Spinal cord (tissue), 10 donors: ENCODE data around the gene SULT1A4. TPM values are rescaled to one million over a fixed set of nuclear protein-coding genes. Genes with fewer than 3 reads are reported as not detected.
"Not testable (repeated sequence)": the region's sequence is repeated elsewhere in the genome, so short reads cannot be mapped to it uniquely, and the experiment has no call there.

Experiments
- DNase-seq, 6 donors: peaks; one replicate each; pipeline versions ENCODE4 v3.0.0 to v3.0.0-alpha.2; 2013 to 2015; ENCODE audit warnings: low spot score in 6 of 6, low read depth in 4 of 6
- H3K27ac ChIP-seq: one replicate; pipeline ENCODE4 v1.5.1; 2013; ENCODE audit warnings: low read depth, low read length, control low read depth
- H3K27me3 ChIP-seq: one replicate; pipeline ENCODE4 v1.6.1; 2013; ENCODE audit warnings: low read length; ENCODE audit not compliant: control insufficient read depth, insufficient read depth
- H3K36me3 ChIP-seq: one replicate; pipeline ENCODE4 v1.6.1; 2013; ENCODE audit warnings: low read length; ENCODE audit not compliant: control insufficient read depth, insufficient read depth
- H3K4me1 ChIP-seq: one replicate; pipeline ENCODE4 v1.6.1; 2013; ENCODE audit warnings: low read length; ENCODE audit not compliant: control insufficient read depth, insufficient read depth
- H3K4me3 ChIP-seq: one replicate; pipeline ENCODE4 v1.5.1; 2013; ENCODE audit warnings: low read depth, low read length, control low read depth
- H3K9me3 ChIP-seq: one replicate; pipeline ENCODE4 v1.6.1; 2013; ENCODE audit warnings: low read length; ENCODE audit not compliant: control insufficient read depth, insufficient read depth
- WGBS: methylation state at CpG from one replicate; pipeline ENCODE4 v1.1.5; 2013; ENCODE audit warnings: missing lambda C conversion rate; ENCODE audit not compliant: insufficient coverage; 5-methylcytosine and 5-hydroxymethylcytosine counted together
- polyA plus RNA-seq, 2 donors: library from polyadenylated mRNA; unstranded; fragments of 120-200 nt; gene quantifications; one replicate each; pipeline ENCODE4 v1.2.1, GENCODE V29; 2013; ENCODE audit not compliant: insufficient read length in 2 of 2
- small RNA-seq: library from RNA; depleted of rRNA; stranded (forward); fragments of <200 nt; gene quantifications from one replicate; pipeline ENCODE3, GENCODE V24; 2014; ENCODE audit warnings: low replicate concordance
- total RNA-seq, 2 donors: library from RNA; depleted of rRNA in 1 of 2; stranded (reverse); fragments of 120-200 nt in 1 of 2; fragments of >200 nt in 1 of 2; gene quantifications; one replicate each; pipeline versions ENCODE4 v1.2.3 to v1.2.4, GENCODE V29; 2013 to 2014
- donor health status: healthy.

Gene SULT1A4
- total and polyA plus RNA-seq, 4 donors = 3.1 to 22.8 (median 10.5) TPM

DNA sequence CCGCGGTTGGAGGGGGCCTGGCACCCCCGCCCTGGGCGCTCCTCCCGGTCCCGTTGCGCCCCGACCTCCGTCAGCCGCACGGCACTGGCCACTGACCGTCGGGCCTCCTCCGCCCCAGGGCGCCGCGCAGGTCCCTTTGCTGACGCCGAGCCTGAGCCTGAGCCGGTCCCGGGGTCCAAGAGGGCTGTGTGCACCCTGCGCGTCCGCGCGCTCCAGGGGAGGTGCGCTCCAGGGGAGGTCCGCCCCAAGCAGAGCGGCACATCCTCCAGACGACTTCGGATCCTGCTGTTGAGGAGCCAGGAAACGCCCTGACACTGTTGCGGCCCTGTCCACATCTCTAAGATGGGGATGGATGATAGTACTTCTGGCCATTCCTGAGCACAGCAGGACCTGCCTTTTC is 7.2 kb downstream of the SULT1A4 start:
- H3K27ac ChIP-seq, DNase-seq, H3K36me3 ChIP-seq, H3K4me1 ChIP-seq, H3K4me3 ChIP-seq, H3K9me3 ChIP-seq, H3K27me3 ChIP-seq: not testable (repeated sequence)
- no CpG with 5 or more reads among the region's 33 CpGs for WGBS

DNA sequence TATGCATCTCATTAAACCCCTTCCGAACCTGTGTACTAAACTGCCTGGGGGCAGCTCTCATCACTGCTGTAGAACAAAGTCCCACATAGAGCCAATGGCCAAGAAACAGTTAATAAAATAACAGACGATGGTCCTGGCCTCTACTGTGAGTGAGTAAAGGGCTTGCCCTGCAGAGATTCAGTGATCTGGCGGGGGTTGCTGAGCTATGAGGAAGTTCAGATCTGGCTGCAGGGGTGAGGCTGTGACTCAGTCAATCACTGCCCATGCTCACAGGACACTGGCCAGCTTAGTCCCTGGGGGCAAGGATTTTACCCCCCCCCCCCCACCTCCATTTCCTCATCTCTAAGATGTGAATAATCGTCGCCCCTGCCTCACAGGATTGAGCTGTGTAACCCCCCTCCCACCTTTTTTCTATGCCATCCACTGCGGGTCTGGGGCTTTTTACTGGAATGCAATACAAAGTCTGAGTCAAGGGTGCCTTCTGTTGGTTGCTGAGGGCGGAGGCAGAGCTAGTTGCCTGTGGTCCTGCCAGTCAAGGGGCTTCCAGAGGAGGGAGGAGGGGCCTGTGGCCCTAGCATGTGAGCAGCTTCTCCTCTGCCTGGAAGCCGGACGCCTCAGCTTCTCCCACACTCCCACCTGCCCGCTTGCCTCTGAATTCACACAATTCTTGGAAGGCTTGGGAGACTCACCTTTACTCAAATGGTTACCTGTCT is 8.1 kb downstream of the SULT1A4 start:
- not testable (repeated sequence) for H3K27me3 ChIP-seq, DNase-seq, H3K4me1 ChIP-seq, H3K27ac ChIP-seq, H3K36me3 ChIP-seq, H3K4me3 ChIP-seq, H3K9me3 ChIP-seq
- WGBS = no CpG with 5 or more reads among the region's 10 CpGs

DNA sequence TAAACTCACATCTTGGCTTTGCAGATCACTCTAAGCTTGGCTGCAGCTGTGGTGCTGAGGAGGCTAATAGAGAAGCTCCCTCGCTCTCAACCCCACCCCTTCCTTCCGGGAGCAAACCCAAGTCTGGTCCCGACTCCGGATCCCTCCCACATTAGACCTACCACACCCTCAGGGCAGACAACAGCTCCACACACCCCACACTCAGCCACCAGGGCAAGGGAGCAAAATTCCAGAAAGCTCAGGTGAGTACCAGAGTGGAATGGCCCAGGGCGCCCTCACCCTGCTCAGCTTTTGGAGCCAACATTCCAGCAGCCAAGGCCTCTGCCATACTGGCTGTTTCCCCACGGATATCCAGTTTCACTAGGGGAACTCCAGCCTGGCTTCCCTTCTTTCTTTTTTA is 9.9 kb downstream of the SULT1A4 start:
- not testable (repeated sequence) for H3K36me3 ChIP-seq, DNase-seq, H3K4me3 ChIP-seq, H3K27ac ChIP-seq, H3K9me3 ChIP-seq, H3K27me3 ChIP-seq, H3K4me1 ChIP-seq
- no CpG with 5 or more reads among the region's 6 CpGs for WGBS

DNA sequence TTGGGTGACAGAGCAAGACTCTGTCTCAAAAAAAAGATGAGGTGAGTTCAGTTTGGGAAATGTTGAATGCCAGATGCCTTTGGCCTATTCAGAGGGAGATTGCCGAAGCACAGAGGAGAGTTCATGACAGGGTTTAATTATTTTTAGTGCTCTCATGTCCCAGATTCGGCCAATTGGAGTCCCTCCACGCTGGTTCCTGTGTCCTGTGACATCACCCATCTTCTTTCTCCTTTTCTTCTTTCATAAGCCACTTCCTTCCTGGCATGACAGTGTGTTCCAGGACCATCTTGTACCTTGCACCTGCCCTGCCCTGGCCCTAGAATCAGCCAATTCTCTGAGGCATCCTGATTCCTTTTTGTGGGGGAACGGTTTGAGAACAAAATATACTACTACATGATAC is 12.4 kb downstream of the SULT1A4 start:
- DNase-seq, H3K9me3 ChIP-seq, H3K4me1 ChIP-seq, H3K4me3 ChIP-seq, H3K27me3 ChIP-seq, H3K27ac ChIP-seq, H3K36me3 ChIP-seq: not testable (repeated sequence)
- WGBS = no CpG with 5 or more reads among the region's 4 CpGs

DNA sequence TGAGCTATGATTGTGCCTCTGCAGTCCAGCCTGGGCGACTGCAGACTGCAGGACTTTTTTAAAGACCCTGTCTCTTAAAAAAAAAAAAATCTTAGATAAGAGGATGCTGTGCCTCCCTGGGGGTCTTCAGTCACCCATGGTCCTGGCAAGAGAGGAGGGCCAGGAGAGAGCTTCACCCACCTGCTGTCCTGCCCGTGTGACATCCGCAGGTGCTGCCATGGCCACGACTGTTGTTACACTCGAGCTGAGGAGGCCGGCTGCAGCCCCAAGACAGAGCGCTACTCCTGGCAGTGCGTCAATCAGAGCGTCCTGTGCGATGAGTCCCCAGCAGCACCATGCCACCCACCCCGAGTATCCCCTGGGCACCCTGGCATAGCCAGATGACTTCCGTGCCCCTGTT is 22.6 kb downstream of the SULT1A4 start:
- H3K4me3 ChIP-seq, H3K27ac ChIP-seq, H3K36me3 ChIP-seq, DNase-seq, H3K27me3 ChIP-seq, H3K9me3 ChIP-seq, H3K4me1 ChIP-seq: not testable (repeated sequence)
- WGBS = no CpG with 5 or more reads among the region's 12 CpGs

DNA sequence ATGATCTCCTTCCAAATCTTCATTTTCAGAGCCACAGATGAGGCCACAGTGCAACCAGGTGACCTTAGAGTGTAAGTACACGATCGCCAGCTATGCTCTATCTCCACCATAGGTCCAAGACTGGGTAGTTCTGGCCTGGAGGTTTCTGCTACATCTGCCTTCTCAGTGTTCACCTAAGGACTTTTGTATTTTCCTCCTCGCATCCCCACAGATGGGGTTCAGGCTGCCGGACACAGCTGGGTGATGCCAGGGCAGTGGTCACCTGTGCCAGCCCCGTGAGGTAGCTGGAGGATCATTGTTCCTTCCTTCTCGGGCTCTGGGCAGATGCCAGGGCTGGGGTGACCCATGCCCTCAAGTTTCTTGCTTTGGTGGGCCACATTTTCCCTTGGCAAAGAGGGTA is 46.6 kb downstream of the SULT1A4 start, which contains the start of gene NPIPB12:
NPIPB12 (minus strand) TSS at position 101 of the 400 bp plus-strand sequence.
- H3K27ac ChIP-seq, DNase-seq, H3K4me1 ChIP-seq, H3K9me3 ChIP-seq, H3K27me3 ChIP-seq, H3K36me3 ChIP-seq, H3K4me3 ChIP-seq: not testable (repeated sequence)
- WGBS = no CpG with 5 or more reads among the region's 6 CpGs

Small RNA genes within 50 kb of the gene (small RNA-seq; reads per million reads assigned to genes)
- gene AC133555.2 = not detected

Other genes starting within 250 kb of the SULT1A4 start
- gene NPIPB11, start 53.2 kb upstream of the SULT1A4 start, total RNA-seq = under 1 TPM; 0.20 to 0.94 TPM
- 1 to 10 TPM; 1.5 to 5.0 TPM for gene NPIPB11, start 53.2 kb upstream of the SULT1A4 start, polyA plus RNA-seq
- gene BOLA2, start 5.6 kb upstream of the SULT1A4 start, total RNA-seq = 10 to 100 TPM in 1 of 2 donors, 1 to 10 TPM in 1; 5.3 to 27.3 TPM
- 10 to 100 TPM in 1 of 2 donors, 1 to 10 TPM in 1; 9.4 to 16.6 TPM for gene BOLA2, start 5.6 kb upstream of the SULT1A4 start, polyA plus RNA-seq
- 10 to 100 TPM in 1 of 2 donors, 1 to 10 TPM in 1; 5.4 to 12.9 TPM for gene SLX1B, start 5.4 kb upstream of the SULT1A4 start, total RNA-seq
- 10 to 100 TPM in 1 of 2 donors, 1 to 10 TPM in 1; 2.6 to 20.6 TPM for gene SLX1B, start 5.4 kb upstream of the SULT1A4 start, polyA plus RNA-seq
- gene NPIPB12, start 46.5 kb downstream of the SULT1A4 start, total RNA-seq = 10 to 100 TPM; 24.8 to 25.3 TPM
- 10 to 100 TPM; 31.2 to 96.4 TPM for gene NPIPB12, start 46.5 kb downstream of the SULT1A4 start, polyA plus RNA-seq
- gene SPN, start 203.3 kb downstream of the SULT1A4 start, total RNA-seq = 1 to 10 TPM in 1 of 2 donors, under 1 TPM in 1; 0.88 to 3.3 TPM
- under 1 TPM; 0.79 to 0.96 TPM for gene SPN, start 203.3 kb downstream of the SULT1A4 start, polyA plus RNA-seq
- 10 to 100 TPM; 15.8 to 52.0 TPM for gene QPRT, start 219.3 kb downstream of the SULT1A4 start, total RNA-seq
- 10 to 100 TPM; 39.3 to 40.3 TPM for gene QPRT, start 219.3 kb downstream of the SULT1A4 start, polyA plus RNA-seq